B cell (primary cell): ENCODE measurements around the gene TMPRSS5.

ENCODE experiments used
- CTCF ChIP-seq: fragments of 200-600 bp; IDR thresholded peaks from one replicate; pipeline ENCODE4 v1.8.0; 2022; ENCODE audit warnings: antibody characterized with exemption, mild to moderate bottlenecking
- EZH2 ChIP-seq: IDR thresholded peaks from 2 replicates; pipeline ENCODE4 v1.6.1; 2012; ENCODE audit warnings: borderline replicate concordance, low read depth, mild to moderate bottlenecking, moderate library complexity, low read length; ENCODE audit not compliant: insufficient read depth, poor library complexity, severe bottlenecking

- TF ChIP-seq CTCF (no peak), EZH2 (no peak)
Observed at GRCh38 chr11:113642090-113642489, 64.0 kb downstream of the TMPRSS5 start.
